ENCODE data around the gene DENND10.
"Not testable (repeated sequence)": the region's sequence is repeated elsewhere in the genome, so short reads cannot be mapped to it uniquely, and the experiment has no call there.

DENND10 gene

GRCh38 chr10:119095640-119096039 is 8.3 kb upstream of the DENND10 start:
- TF ChIP-seq CTCF (IDR thresholded peaks at IDR 0.05; ENCODE audit: low read depth, low read length), result no peak
- no peak for DNase-seq
- Histone ChIP-seq H3K4me1 (no peaks in the 10 kb centered on the region), H3K9me3 (no peaks in the 10 kb centered on the region), H3K4me3 (ENCODE audit: low read depth, low read length) (no peak overlapping the region), H3K36me3 (no peaks in the 10 kb centered on the region), H3K27me3 (no peaks in the 10 kb centered on the region)

- H3K9me3 ChIP-seq; H3K4me3 ChIP-seq (ENCODE audit: low read depth, low read length); DNase-seq; H3K36me3 ChIP-seq; H3K27me3 ChIP-seq; H3K4me1 ChIP-seq: not testable (repeated sequence)
Observed at GRCh38 chr10:119096641-119097415, 7.1 kb upstream of the DENND10 start.

- H3K4me1 ChIP-seq, result peaks cover 3% of the 10 kb centered on the region; the same call in 1 of the 2 replicates
- no peak for DNase-seq
- H3K36me3 ChIP-seq, result no peaks in the 10 kb centered on the region
- no peak overlapping the region for H3K4me3 ChIP-seq (ENCODE audit: low read depth, low read length)
- no peaks in the 10 kb centered on the region for H3K9me3 ChIP-seq
- no peak for TF ChIP-seq CTCF (IDR thresholded peaks at IDR 0.05; ENCODE audit: low read depth, low read length)
- no peaks in the 10 kb centered on the region for H3K27me3 ChIP-seq
Observed at GRCh38 chr10:119098576-119098975, 5.3 kb upstream of the DENND10 start.

- Histone ChIP-seq H3K27me3 (no peaks in the 10 kb centered on the region), H3K36me3 (no peaks in the 10 kb centered on the region), H3K9me3 (no peaks in the 10 kb centered on the region), H3K4me1 (peaks cover 3% of the 10 kb centered on the region; the same call in 1 of the 2 replicates), H3K4me3 (ENCODE audit: low read depth, low read length) (no peak overlapping the region)
- TF ChIP-seq CTCF (IDR thresholded peaks at IDR 0.05; ENCODE audit: low read depth, low read length), result no peak
- no peak for DNase-seq
Observed at GRCh38 chr10:119100434-119101238, 3.3 kb upstream of the DENND10 start.

- DNase-seq, result no peak
- no peak overlapping the region for H3K4me3 ChIP-seq (ENCODE audit: low read depth, low read length)
Observed at GRCh38 chr10:119101366-119102098, 2.4 kb upstream of the DENND10 start.

More at GRCh38 chr10:119101366-119102098, 2.4 kb upstream of the DENND10 start:
- TF ChIP-seq CTCF (IDR thresholded peaks at IDR 0.05; ENCODE audit: low read depth, low read length), result no peak
- no peaks in the 10 kb centered on the region for H3K36me3 ChIP-seq
- no peaks in the 10 kb centered on the region for H3K9me3 ChIP-seq
- no peaks in the 10 kb centered on the region for H3K27me3 ChIP-seq
- peaks cover 3% of the 10 kb centered on the region; the same call in 1 of the 2 replicates for H3K4me1 ChIP-seq
